ENCODE results near the gene ERC2. TPM values are rescaled to one million over a fixed set of nuclear protein-coding genes. Genes with fewer than 3 reads are reported as not detected.

Gene ERC2
- total and polyA plus RNA-seq, 2 of the 13 experiments (the other 11 are each of a cell fraction or from before 2014, with no cell fraction given): 0.16 to 0.22 TPM

DNA sequence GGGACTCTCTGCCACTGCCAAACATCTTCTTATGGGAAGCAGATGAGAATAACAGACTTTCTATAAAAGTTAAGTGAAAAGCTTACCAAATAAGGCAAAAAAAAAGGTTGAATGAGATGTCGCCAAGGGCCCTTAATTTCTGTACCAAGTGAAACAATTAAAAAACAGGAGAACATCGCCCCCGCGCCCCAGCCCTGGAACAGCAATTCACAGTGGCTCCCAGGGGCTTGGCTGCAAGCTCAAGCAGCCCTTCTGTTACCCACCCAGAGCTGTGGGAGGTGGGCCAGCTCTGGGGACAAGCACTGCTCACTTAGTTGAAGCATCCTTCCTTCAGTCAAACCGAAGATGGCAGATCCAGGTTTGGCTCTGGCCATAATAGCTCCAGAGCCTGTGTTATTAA lies 208.0 kb downstream of the ERC2 start:
- DNase-seq (ENCODE audit: low spot score) (no peak), ATAC-seq (no peak), FAIRE-seq (no peak)
- TF ChIP-seq, protein P1, sequence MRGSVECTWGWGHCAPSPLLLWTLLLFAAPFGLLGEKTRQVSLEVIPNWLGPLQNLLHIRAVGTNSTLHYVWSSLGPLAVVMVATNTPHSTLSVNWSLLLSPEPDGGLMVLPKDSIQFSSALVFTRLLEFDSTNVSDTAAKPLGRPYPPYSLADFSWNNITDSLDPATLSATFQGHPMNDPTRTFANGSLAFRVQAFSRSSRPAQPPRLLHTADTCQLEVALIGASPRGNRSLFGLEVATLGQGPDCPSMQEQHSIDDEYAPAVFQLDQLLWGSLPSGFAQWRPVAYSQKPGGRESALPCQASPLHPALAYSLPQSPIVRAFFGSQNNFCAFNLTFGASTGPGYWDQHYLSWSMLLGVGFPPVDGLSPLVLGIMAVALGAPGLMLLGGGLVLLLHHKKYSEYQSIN (CRISPR knock-in tag; IDR thresholded peaks at IDR 0.05; ENCODE audit: borderline replicate concordance): no peak
- TF ChIP-seq, protein P2, sequence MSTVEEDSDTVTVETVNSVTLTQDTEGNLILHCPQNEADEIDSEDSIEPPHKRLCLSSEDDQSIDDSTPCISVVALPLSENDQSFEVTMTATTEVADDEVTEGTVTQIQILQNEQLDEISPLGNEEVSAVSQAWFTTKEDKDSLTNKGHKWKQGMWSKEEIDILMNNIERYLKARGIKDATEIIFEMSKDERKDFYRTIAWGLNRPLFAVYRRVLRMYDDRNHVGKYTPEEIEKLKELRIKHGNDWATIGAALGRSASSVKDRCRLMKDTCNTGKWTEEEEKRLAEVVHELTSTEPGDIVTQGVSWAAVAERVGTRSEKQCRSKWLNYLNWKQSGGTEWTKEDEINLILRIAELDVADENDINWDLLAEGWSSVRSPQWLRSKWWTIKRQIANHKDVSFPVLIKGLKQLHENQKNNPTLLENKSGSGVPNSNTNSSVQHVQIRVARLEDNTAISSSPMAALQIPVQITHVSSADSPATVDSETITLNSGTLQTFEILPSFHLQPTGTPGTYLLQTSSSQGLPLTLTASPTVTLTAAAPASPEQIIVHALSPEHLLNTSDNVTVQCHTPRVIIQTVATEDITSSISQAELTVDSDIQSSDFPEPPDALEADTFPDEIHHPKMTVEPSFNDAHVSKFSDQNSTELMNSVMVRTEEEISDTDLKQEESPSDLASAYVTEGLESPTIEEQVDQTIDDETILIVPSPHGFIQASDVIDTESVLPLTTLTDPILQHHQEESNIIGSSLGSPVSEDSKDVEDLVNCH (CRISPR knock-in tag; IDR thresholded peaks at IDR 0.05): no peak
- TF ChIP-seq, protein P3, sequence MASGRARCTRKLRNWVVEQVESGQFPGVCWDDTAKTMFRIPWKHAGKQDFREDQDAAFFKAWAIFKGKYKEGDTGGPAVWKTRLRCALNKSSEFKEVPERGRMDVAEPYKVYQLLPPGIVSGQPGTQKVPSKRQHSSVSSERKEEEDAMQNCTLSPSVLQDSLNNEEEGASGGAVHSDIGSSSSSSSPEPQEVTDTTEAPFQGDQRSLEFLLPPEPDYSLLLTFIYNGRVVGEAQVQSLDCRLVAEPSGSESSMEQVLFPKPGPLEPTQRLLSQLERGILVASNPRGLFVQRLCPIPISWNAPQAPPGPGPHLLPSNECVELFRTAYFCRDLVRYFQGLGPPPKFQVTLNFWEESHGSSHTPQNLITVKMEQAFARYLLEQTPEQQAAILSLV (CRISPR knock-in tag; IDR thresholded peaks at IDR 0.05; ENCODE audit: borderline replicate concordance): no peak
- TF ChIP-seq NONO (IDR thresholded peaks at IDR 0.05) (no peak), NONO (CRISPR knock-in tag; conservative IDR thresholded peaks at IDR 0.05) (no peak), ZNF180 (CRISPR knock-in tag; IDR thresholded peaks at IDR 0.05; ENCODE audit: borderline replicate concordance, low read depth) (no peak), HIVEP1 (CRISPR knock-in tag; IDR thresholded peaks at IDR 0.05) (no peak), PHF20 (CRISPR knock-in tag; IDR thresholded peaks at IDR 0.05) (no peak), ZNF607 (CRISPR knock-in tag; IDR thresholded peaks at IDR 0.05; ENCODE audit: borderline replicate concordance) (no peak), ZNF792 (CRISPR knock-in tag; IDR thresholded peaks at IDR 0.05) (no peak), ZNF569 (CRISPR knock-in tag; IDR thresholded peaks at IDR 0.05; ENCODE audit: borderline replicate concordance) (no peak), NCOA5 (CRISPR knock-in tag; IDR thresholded peaks at IDR 0.05) (no peak), SIX4 (CRISPR knock-in tag; IDR thresholded peaks at IDR 0.05) (no peak), ZNF747 (CRISPR knock-in tag; IDR thresholded peaks at IDR 0.05; ENCODE audit: borderline replicate concordance) (no peak)
- TF ChIP-seq, protein P4, sequence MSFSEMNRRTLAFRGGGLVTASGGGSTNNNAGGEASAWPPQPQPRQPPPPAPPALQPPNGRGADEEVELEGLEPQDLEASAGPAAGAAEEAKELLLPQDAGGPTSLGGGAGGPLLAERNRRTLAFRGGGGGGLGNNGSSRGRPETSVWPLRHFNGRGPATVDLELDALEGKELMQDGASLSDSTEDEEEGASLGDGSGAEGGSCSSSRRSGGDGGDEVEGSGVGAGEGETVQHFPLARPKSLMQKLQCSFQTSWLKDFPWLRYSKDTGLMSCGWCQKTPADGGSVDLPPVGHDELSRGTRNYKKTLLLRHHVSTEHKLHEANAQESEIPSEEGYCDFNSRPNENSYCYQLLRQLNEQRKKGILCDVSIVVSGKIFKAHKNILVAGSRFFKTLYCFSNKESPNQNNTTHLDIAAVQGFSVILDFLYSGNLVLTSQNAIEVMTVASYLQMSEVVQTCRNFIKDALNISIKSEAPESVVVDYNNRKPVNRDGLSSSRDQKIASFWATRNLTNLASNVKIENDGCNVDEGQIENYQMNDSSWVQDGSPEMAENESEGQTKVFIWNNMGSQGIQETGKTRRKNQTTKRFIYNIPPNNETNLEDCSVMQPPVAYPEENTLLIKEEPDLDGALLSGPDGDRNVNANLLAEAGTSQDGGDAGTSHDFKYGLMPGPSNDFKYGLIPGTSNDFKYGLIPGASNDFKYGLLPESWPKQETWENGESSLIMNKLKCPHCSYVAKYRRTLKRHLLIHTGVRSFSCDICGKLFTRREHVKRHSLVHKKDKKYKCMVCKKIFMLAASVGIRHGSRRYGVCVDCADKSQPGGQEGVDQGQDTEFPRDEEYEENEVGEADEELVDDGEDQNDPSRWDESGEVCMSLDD (CRISPR knock-in tag; IDR thresholded peaks at IDR 0.05; ENCODE audit: borderline replicate concordance): no peak
- no peaks in the 10 kb centered on the region for H3K36me3 ChIP-seq (replicated peaks in 1 of 2; ENCODE audit: control insufficient read depth in 1 of 2, insufficient read depth in 2 of 2, low read length in 2 of 2)
- H3K4me2 ChIP-seq (ENCODE audit: low read depth, low read length): no peak overlapping the region
- in situ Hi-C loops (cut with HindIII; ENCODE audit: extremely low pct_ligation_motif_present, low pct_unique_long_range_greater_than_20kb): loop anchor here (25.0 kb wide), 1 partner anchor 1398 kb away; no protein-coding TSS in a partner anchor
- peaks cover 0 to 5% of the 10 kb centered on the region in 2 experiments; a peak in 1 of 5 replicates for H3K27me3 ChIP-seq (ENCODE audit: control insufficient read depth in 1 of 2, insufficient read depth in 2 of 2, low read length in 2 of 2)
- no TSS peak for BruUV-seq (replicated peaks)
- no peaks in the 10 kb centered on the region for H4K20me1 ChIP-seq (ENCODE audit: insufficient read depth, low read length)
- H3K27ac ChIP-seq (ENCODE audit: extremely low read length, insufficient read depth, low read length): no peak overlapping the region
- no peaks in the 10 kb centered on the region for H3K9me3 ChIP-seq (ENCODE audit: low read length)
- no peak overlapping the region for H3K9ac ChIP-seq (ENCODE audit: insufficient read depth, low read depth, low read length)
- POLR2A ChIA-PET: no interaction called here
- H3K4me1 ChIP-seq (ENCODE audit: insufficient read depth, low read length): no peaks in the 10 kb centered on the region
- no peak overlapping the region for H3K4me3 ChIP-seq (replicated peaks in 1 of 3; ENCODE audit: insufficient read depth in 1 of 3, low read depth in 2 of 3, low read length in 3 of 3)
- WGBS (ENCODE audit: low lambda C conversion rate): 20% methylated on average over 5 of the region's 5 CpGs
- intact Hi-C loops (cut with micrococcal nuclease; ENCODE audit: unreplicated experiment): no loop called here
- no peak overlapping the region for H2AFZ ChIP-seq (ENCODE audit: low read length)
- H3K79me2 ChIP-seq (ENCODE audit: insufficient read depth, low read length): no peaks in the 10 kb centered on the region
- CTCF ChIA-PET (ENCODE audit: low intra/inter-chr PET ratio, low total read pairs): no interaction called here
